Erythroblast (primary cell): ENCODE data around the gene CNOT8.
"Not testable (repeated sequence)": the region's sequence is repeated elsewhere in the genome, so short reads cannot be mapped to it uniquely, and the experiment has no call there.

ENCODE experiments used
- DNase-seq, 2 experiments: peaks; one replicate each; lab custom pipeline; 2025; lab: John Stamatoyannopoulos, UW
- GATA1 ChIP-seq: IDR thresholded peaks from 2 replicates; pipeline ENCODE4 v1.6.1; 2011; ENCODE audit warnings: low read depth, mild to moderate bottlenecking, control low read depth, low read length, moderate library complexity
- POLR2A ChIP-seq: IDR thresholded peaks from 2 replicates; pipeline ENCODE4 v1.6.1; 2011; ENCODE audit warnings: mild to moderate bottlenecking, low read length

The CNOT8 gene

DNA sequence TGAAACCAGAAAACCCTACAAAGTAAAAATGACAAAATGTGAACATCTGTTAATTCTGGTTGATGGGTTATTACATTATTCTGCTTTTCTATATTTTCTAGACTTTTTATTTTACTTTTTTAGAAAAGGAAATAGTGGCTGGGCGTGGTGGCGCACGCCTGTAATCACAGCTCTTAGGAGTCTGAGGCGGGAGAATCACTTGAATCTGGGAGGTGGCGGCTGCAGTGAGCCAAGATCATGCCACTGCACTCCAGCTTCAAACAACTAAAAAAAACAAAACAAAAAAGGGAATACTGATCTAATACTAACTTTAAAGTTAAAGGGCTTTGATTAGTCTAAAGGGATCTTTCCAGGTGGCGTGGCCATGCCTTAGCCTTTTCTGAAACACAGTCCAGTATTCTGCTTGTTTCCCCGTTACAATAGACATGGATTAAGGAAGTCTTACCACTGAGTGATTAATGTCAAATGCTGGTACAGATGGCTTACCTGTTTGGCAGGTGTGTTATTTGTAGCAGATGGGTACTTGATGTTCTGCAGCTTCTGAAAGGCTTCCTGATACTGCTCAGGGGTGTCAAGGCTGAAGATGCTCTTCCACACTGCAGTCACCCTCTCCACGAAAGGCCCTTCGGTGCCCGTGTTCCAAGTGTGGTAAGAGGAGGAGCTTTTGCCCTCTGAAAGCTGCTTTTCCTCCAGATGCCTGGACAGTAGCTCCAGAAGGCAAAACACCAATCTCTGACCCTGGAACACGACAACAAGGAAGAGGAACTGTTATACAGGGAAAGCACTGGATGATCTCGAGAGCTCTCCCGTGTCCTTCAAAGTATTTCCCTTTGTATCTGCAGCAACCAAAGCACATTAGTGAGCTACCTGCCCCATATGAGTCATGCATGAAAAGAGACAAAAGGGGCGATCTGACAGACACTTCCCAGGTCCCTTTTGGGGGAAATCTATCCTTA, 37.5 kb downstream of the CNOT8 start:
- no peak for DNase-seq
- TF ChIP-seq POLR2A = no peak
- TF ChIP-seq GATA1 = no peak

DNA sequence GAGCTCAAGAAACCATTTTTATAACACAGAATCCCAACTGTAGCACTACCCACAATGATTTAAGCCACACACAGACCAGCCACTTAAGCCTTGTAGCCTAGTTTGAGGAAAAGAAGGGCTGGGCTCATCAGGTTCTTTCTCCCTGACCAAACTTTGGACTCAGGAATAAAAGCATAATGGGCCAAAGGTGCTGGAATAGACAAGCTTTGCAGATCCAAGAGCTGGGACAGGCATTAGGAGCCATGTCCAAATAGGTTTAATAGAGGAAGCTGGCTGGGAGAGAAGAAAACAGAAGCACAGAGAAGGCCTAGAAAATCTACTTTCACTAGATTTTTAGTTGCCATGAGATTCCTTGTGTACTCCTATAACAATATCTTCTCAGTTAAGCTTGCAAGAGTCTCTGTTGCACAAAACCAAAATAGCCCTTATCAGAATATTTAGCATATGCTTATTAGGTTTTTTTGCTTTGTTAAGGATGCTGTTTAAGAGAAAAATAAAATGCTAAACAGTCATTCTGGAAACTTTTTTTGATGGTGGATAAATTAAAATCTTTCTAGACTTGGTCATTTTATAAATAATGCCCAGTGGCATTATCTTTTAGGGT, 38.2 kb downstream of the CNOT8 start:
- TF ChIP-seq POLR2A (no peak), GATA1 (no peak)
- DNase-seq = no peak

DNA sequence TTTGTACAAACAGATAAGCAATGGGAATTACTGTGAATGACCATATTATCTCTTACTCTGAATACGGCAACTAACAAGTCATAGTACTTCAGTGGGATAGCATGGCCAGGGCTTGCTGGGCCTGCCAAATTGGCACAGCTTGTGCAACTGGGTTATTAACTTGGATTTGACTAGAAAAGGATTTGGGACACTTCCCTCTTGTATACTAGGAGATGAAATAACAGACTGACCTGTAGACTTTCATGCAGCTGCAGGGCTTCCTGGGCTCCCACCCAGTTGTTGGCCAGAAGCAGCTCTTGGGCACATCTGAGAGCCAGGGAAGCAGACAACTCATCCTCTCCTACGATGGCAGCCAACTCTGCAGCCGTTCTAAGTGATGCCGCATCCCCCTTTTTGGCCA, 39.8 kb downstream of the CNOT8 start:
- no peak for DNase-seq
- TF ChIP-seq POLR2A (no peak), GATA1 (no peak)

DNA sequence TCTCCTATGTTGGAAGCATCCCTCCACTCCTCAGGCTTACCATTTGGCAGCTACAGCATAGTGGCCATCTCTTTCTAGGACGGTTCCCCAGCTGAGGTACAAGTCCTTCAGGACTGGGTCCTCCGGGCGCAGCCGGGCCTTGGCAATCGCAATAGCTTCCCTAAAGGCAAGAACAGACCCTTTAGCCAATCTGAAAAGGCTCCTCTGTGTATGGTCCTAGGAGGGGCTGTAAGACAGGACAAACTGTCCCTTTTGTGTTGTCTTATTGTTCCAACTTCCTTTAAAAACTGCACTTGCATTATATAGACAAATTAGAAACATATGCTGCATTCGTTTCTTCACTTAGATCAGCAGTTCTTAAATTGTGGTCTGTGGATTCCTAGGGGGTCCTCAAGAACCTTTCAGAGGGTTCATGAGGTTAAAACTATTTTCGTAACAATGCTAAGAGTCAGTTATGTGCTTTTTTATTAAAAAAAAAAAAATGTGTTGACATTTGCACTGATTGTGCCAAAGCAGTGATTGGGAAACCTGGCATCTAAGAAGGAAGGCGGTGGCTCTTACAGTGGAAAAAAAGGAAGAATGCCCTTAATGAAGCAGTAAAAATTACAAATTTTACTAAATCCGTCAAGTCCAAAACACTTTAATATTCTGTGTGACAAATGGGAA, 40.9 kb downstream of the CNOT8 start:
- TF ChIP-seq POLR2A = no peak
- no peak for TF ChIP-seq GATA1
- DNase-seq = no peak

DNA sequence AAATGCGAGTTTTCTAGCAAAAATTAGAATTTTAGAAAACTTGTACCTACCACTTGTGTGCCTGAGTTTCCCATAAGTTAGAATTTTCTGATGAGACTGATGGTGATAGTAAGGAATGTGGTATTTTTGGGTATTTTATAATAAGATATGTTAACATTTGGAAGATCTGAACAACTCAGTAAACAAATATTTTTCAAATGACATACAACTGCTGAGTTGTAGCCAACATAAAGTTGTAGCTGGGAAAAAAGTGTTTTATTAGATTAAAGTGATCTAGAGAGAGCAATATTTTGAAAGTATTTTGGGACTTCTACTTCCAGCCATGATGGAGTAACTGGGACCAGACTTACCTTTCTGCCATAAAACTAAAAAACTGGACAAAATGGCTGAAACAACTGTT, 41.6 kb downstream of the CNOT8 start:
- DNase-seq = no peak
- no peak for TF ChIP-seq GATA1
- TF ChIP-seq POLR2A = no peak

GRCh38 chr5:154901276-154901675, 42.8 kb downstream of the CNOT8 start:
- TF ChIP-seq GATA1 = no peak
- no peak for TF ChIP-seq POLR2A
- no peak for DNase-seq

- no peak for TF ChIP-seq GATA1
- no peak for TF ChIP-seq POLR2A
- DNase-seq = no peak
Measured at GRCh38 chr5:154901913-154902312, 43.5 kb downstream of the CNOT8 start.

- DNase-seq = not testable (repeated sequence)
Measured at GRCh38 chr5:154905601-154906000, 47.2 kb downstream of the CNOT8 start.

- TF ChIP-seq GATA1 = no peak
- no peak for TF ChIP-seq POLR2A
- peak; percentile 33 to 44 for DNase-seq
Measured at GRCh38 chr5:154916874-154917273, 58.4 kb downstream of the CNOT8 start.

GRCh38 chr5:154917757-154918156, 59.3 kb downstream of the CNOT8 start:
- TF ChIP-seq GATA1 = no peak
- no peak for TF ChIP-seq POLR2A
- peak; percentile 52 to 65 for DNase-seq

- no peak for DNase-seq
- TF ChIP-seq GATA1 (no peak), POLR2A (no peak)
Measured at GRCh38 chr5:154923441-154924430, 65.3 kb downstream of the CNOT8 start.
